Lower leg skin (tissue), 3 donors: ENCODE results near the gene COA8.

ENCODE experiments used
- POLR2A ChIP-seq, 2 donors: fragments of 450-650 bp; IDR thresholded peaks; one replicate each; pipeline ENCODE4 v1.6.1; 2016 to 2017; ENCODE audit warnings: antibody characterized with exemption in 2 of 2, mild to moderate bottlenecking in 1 of 2, moderate library complexity in 1 of 2
- TF ChIP-seq, protein P1 (sequence below), 3 donors: fragments of 450-650 bp; IDR thresholded peaks; one replicate each; pipeline ENCODE4 v1.5.1; 2016; ENCODE audit warnings: antibody characterized with exemption in 3 of 3, mild to moderate bottlenecking in 3 of 3, moderate library complexity in 2 of 3

- TF ChIP-seq, protein P1, sequence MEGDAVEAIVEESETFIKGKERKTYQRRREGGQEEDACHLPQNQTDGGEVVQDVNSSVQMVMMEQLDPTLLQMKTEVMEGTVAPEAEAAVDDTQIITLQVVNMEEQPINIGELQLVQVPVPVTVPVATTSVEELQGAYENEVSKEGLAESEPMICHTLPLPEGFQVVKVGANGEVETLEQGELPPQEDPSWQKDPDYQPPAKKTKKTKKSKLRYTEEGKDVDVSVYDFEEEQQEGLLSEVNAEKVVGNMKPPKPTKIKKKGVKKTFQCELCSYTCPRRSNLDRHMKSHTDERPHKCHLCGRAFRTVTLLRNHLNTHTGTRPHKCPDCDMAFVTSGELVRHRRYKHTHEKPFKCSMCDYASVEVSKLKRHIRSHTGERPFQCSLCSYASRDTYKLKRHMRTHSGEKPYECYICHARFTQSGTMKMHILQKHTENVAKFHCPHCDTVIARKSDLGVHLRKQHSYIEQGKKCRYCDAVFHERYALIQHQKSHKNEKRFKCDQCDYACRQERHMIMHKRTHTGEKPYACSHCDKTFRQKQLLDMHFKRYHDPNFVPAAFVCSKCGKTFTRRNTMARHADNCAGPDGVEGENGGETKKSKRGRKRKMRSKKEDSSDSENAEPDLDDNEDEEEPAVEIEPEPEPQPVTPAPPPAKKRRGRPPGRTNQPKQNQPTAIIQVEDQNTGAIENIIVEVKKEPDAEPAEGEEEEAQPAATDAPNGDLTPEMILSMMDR (IDR thresholded peaks at IDR 0.05), result no peak
- TF ChIP-seq POLR2A (IDR thresholded peaks at IDR 0.05), result no peak
Measured at GRCh38 chr14:103543140-103543539, 19.6 kb upstream of the COA8 start.
